ENCODE data around the gene PTCD2.
"Not testable (repeated sequence)": the region's sequence is repeated elsewhere in the genome, so short reads cannot be mapped to it uniquely, and the experiment has no call there.

The PTCD2 gene

DNA sequence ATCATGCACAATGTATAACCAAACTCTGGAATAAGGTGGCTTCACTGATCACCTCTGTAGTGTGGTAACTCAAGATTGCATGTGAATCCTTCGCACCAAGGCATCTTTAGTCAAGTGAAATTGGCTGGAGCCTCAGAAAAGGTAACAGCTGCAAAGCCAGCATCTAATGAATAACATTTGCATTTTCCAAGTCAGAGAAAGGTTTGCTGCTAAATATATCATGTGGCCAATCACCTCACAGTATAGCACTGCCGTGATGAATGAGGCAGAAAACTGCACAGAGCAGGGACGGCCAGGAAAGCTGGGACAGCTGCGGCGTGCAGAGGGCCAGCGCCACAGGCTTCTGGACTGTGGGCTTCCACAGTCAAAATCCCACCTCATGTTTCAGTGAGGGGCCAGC is 18.6 kb upstream of the PTCD2 start:
- no peak overlapping the region for H3K27ac ChIP-seq
- no peak overlapping the region for H3K9ac ChIP-seq
- peaks cover 0 to 20% (median 8%) of the 10 kb centered on the region in 11 experiments; a peak in 11 of 22 replicates for H3K9me3 ChIP-seq (replicated peaks in 1 of 11)
- H3K4me3 ChIP-seq = no peak overlapping the region
- H3K27me3 ChIP-seq = no peaks in the 10 kb centered on the region
- peaks cover 0 to 24% (median 0%) of the 10 kb centered on the region in 11 experiments; a peak in 6 of 22 replicates for H4K20me1 ChIP-seq
- TF ChIP-seq Cebpa-rat (IDR thresholded peaks at IDR 0.05) = no peak
- peaks cover 10 to 42% (median 21%) of the 10 kb centered on the region in 10 experiments; a peak in 18 of 20 replicates for H3K4me1 ChIP-seq
- peaks cover 28 to 83% (median 58%) of the 10 kb centered on the region in 11 experiments for H3K36me3 ChIP-seq
- peak overlapping the region in 1 of 11 experiments; percentile 10; a peak in 1 of 22 replicates for H3K4me2 ChIP-seq

GRCh38 chr5:72302171-72302570 is 18.0 kb upstream of the PTCD2 start:
- no peak overlapping the region for H3K4me2 ChIP-seq
- H4K20me1 ChIP-seq = peaks cover 0 to 24% (median 0%) of the 10 kb centered on the region in 11 experiments; a peak in 6 of 22 replicates
- no peak overlapping the region for H3K27ac ChIP-seq
- H3K27me3 ChIP-seq = no peaks in the 10 kb centered on the region
- H3K36me3 ChIP-seq = peaks cover 22 to 77% (median 52%) of the 10 kb centered on the region in 11 experiments
- no peak overlapping the region for H3K9ac ChIP-seq
- H3K9me3 ChIP-seq (replicated peaks in 1 of 11) = peaks cover 0 to 20% (median 8%) of the 10 kb centered on the region in 11 experiments; a peak in 11 of 22 replicates
- no peak for TF ChIP-seq Cebpa-rat (IDR thresholded peaks at IDR 0.05)
- H3K4me3 ChIP-seq = no peak overlapping the region
- H3K4me1 ChIP-seq = peaks cover 12 to 42% (median 23%) of the 10 kb centered on the region in 10 experiments

DNA sequence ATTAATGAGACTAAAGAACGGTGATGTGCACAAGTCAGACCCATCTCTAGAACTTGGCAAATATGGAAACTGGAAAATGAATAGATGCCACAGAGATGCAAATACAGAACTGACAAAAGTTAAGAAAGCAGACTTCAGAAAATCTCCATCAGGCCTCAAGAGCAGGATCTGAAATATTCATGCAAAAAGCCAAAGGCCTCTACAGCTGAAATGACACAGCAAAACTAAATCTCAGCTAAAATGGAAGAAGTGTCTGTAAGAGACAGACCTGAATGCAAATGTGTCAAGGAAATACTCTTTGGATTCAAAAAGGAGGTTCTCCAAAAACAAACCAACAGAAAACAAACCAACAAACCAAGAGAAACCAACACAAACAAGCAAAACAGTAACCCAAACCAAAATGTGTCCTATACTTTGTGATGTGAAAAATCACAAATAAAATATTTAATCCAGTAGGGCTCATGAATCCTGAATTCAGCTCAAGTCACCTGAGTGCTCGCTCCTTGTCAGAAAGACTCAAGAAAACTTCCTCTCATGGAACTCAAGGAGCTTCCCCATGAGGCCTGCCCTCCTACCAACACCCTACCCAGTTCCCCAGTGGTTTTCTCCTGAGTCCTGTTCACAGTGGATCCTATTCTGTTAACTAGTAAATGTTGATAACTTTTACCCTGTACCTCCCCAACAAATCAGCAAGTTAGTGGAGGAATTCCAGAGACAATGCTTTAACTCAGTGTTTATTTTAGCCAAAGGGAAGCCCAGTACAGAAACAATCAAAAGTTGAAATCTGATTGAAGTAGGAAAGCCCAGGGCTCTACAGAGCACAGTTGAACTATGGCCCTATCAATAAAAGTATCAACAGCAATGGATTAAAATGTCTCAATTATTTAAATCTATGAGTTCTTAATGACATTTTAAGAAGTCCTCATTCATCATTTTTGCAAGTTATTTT is 14.7 kb upstream of the PTCD2 start:
- H3K4me1 ChIP-seq = peaks cover 22 to 43% (median 28%) of the 10 kb centered on the region in 10 experiments
- peaks cover 0 to 14% (median 0%) of the 10 kb centered on the region in 11 experiments; a peak in 6 of 22 replicates for H4K20me1 ChIP-seq
- H3K9ac ChIP-seq = no peak overlapping the region
- H3K27ac ChIP-seq = peak overlapping the region in 2 of 11 experiments; percentile 2 to 12; a peak in 2 of 22 replicates
- peaks cover 31 to 61% (median 46%) of the 10 kb centered on the region in 11 experiments for H3K36me3 ChIP-seq
- no peak overlapping the region for H3K4me3 ChIP-seq
- H3K27me3 ChIP-seq = no peaks in the 10 kb centered on the region
- no peak for TF ChIP-seq Cebpa-rat (IDR thresholded peaks at IDR 0.05)
- peaks cover 0 to 2% (median 0%) of the 10 kb centered on the region in 11 experiments; a peak in 1 of 22 replicates for H3K9me3 ChIP-seq (replicated peaks in 1 of 11)
- peak overlapping the region in 4 of 11 experiments; percentile 1 to 25 (median 11); a peak in 5 of 22 replicates for H3K4me2 ChIP-seq

DNA sequence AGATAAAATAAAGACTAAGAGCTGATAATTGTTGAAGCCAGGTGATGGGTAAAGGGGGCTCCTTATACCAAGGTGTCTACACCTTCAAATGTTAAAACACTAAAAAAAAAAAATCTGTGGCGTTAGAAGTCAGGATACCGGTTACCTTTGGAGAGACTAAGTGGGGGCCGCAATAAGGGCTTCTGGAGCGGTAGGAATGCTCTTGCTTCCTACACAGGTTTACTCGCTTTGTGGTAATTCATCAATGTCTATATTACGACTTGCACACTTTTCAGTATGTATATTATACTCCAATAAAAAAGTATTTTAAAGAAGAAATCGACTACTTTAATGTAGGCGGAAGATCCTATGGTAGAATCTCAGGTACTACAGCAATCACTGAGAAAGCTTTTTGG is 12.6 kb upstream of the PTCD2 start:
- Histone ChIP-seq H3K9me3 (replicated peaks in 1 of 11) (no peaks in the 10 kb centered on the region; a peak in 1 of 22 replicates), H3K4me2 (peak overlapping the region; percentile 73 to 92 (median 90)), H3K27ac (peak overlapping the region; percentile 88 to 96 (median 93)), H3K9ac (peak overlapping the region; percentile 88 to 96 (median 93)), H3K4me1 (peaks cover 15 to 34% (median 24%) of the 10 kb centered on the region in 10 experiments), H3K27me3 (no peaks in the 10 kb centered on the region), H3K36me3 (peaks cover 37 to 61% (median 52%) of the 10 kb centered on the region in 11 experiments), H4K20me1 (peaks cover 0 to 7% (median 0%) of the 10 kb centered on the region in 11 experiments; a peak in 1 of 22 replicates), H3K4me3 (peak overlapping the region; percentile 67 to 86 (median 74))
- no peak for TF ChIP-seq Cebpa-rat (IDR thresholded peaks at IDR 0.05)

GRCh38 chr5:72307968-72308852 is 12.0 kb upstream of the PTCD2 start:
- Histone ChIP-seq H3K9ac (peak overlapping the region; percentile 88 to 96 (median 93)), H3K27me3 (no peaks in the 10 kb centered on the region), H3K27ac (peak overlapping the region; percentile 88 to 96 (median 93)), H3K36me3 (peaks cover 40 to 61% (median 52%) of the 10 kb centered on the region in 11 experiments), H3K4me1 (peaks cover 15 to 34% (median 24%) of the 10 kb centered on the region in 10 experiments), H3K4me2 (peak overlapping the region; percentile 73 to 92 (median 90)), H3K4me3 (peak overlapping the region; percentile 67 to 86 (median 74)), H3K9me3 (replicated peaks in 1 of 11) (no peaks in the 10 kb centered on the region; a peak in 1 of 22 replicates), H4K20me1 (peaks cover 0 to 7% (median 0%) of the 10 kb centered on the region in 11 experiments; a peak in 3 of 22 replicates)
- TF ChIP-seq Cebpa-rat (IDR thresholded peaks at IDR 0.05) = no peak

DNA sequence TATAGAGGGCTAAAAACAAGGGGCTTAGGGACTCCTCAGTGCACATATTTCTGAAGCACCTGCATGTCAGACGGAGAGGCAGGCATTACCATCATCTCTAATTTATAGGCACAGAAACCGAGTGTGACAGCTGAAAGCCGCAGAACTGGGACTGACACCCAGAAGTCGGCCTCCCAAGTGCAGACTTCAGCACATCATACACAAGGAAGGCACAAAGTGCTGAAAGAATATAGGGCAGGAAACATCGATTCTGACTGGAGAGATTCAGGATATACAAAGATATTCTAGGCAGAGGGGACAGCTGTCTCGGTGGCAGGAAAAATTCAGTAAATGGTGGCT is 11.4 kb upstream of the PTCD2 start:
- TF ChIP-seq Cebpa-rat (IDR thresholded peaks at IDR 0.05) = no peak
- no peaks in the 10 kb centered on the region for H3K9me3 ChIP-seq (replicated peaks in 1 of 11)
- peak overlapping the region in 8 of 11 experiments; percentile 8 to 49 (median 30); a peak in 14 of 22 replicates for H3K4me2 ChIP-seq
- no peak overlapping the region for H3K4me3 ChIP-seq
- H3K9ac ChIP-seq = peak overlapping the region; percentile 24 to 96 (median 88); a peak in 20 of 22 replicates
- H3K4me1 ChIP-seq = peaks cover 15 to 34% (median 24%) of the 10 kb centered on the region in 10 experiments
- H3K36me3 ChIP-seq = peaks cover 46 to 61% (median 51%) of the 10 kb centered on the region in 11 experiments
- no peaks in the 10 kb centered on the region for H3K27me3 ChIP-seq
- H3K27ac ChIP-seq = peak overlapping the region in 9 of 11 experiments; percentile 39 to 96 (median 91); a peak in 16 of 22 replicates
- H4K20me1 ChIP-seq = peaks cover 0 to 9% (median 0%) of the 10 kb centered on the region in 11 experiments; a peak in 6 of 22 replicates

GRCh38 chr5:72313141-72313540 is 7.0 kb upstream of the PTCD2 start:
- Histone ChIP-seq H4K20me1 (peaks cover 0 to 29% (median 15%) of the 10 kb centered on the region in 11 experiments; a peak in 13 of 22 replicates), H3K27me3 (no peaks in the 10 kb centered on the region), H3K27ac (no peak overlapping the region), H3K4me2 (no peak overlapping the region), H3K9me3 (replicated peaks in 1 of 11) (no peaks in the 10 kb centered on the region), H3K4me1 (peaks cover 0 to 10% (median 5%) of the 10 kb centered on the region in 10 experiments; a peak in 5 of 20 replicates), H3K4me3 (no peak overlapping the region), H3K9ac (no peak overlapping the region; a peak in 1 of 22 replicates), H3K36me3 (peaks cover 56 to 93% (median 77%) of the 10 kb centered on the region in 11 experiments)
- TF ChIP-seq Cebpa-rat (IDR thresholded peaks at IDR 0.05) = no peak

DNA sequence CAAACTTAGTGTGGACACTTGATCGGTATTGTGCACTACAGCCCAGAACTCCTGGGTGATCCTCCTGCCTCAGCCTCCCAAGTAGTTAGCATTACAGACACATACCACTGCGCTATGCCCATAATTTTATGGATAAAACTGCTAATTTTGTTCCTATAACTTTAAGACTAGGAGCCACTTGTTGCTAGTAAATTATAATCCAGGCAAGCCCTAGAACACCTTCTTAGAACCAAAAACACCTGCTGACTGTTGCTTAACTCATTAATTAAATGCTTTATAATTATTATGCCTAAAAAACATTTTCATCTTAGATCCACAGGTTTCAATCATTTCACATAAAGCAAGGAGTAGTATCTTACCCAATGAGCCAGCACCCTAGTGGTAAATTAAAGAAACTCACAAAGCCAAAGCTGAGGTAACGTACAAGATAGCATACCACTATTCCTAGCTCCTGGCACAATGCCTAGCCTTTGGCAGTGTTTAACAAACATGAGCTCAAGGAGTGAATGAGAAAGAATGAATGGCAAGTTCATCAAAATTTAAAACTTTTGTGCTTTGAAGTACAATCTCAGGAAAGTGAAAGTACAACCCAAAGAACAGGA is 5.5 kb upstream of the PTCD2 start:
- H4K20me1 ChIP-seq = peaks cover 0 to 29% (median 15%) of the 10 kb centered on the region in 11 experiments; a peak in 13 of 22 replicates
- H3K27ac ChIP-seq = no peak overlapping the region
- peaks cover 9 to 13% (median 12%) of the 10 kb centered on the region in 10 experiments for H3K4me1 ChIP-seq
- H3K4me2 ChIP-seq = no peak overlapping the region
- no peaks in the 10 kb centered on the region for H3K9me3 ChIP-seq (replicated peaks in 1 of 11)
- TF ChIP-seq Cebpa-rat (IDR thresholded peaks at IDR 0.05) = no peak
- H3K9ac ChIP-seq = no peak overlapping the region; a peak in 1 of 22 replicates
- H3K4me3 ChIP-seq = no peak overlapping the region
- peaks cover 51 to 90% (median 72%) of the 10 kb centered on the region in 11 experiments for H3K36me3 ChIP-seq
- no peaks in the 10 kb centered on the region for H3K27me3 ChIP-seq

DNA sequence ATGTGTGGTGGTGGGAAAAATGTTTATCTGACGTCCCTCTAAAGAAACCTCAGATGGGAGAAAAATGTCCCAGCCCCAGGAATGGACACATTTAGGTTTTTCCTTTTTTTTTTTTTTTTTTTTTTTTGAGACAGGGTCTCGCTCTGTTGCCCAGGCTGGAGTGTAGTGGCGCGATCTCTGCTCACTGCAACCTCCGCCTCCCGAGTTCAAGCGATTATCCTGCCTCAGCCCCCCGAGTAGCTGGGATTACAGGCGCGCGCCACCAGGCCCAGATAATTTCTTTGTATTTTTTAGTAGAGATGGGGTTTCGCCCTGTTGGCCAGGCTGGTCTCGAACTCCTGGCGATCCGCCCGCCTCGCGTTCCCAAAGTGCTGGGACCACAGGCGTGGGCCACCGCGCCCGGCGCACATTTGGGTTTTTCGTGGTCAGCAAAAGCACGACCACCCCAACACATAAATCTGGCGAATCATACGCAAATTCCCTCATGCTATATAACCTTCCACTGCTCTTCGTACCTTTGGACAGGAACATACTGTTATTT is 668 bp upstream of the PTCD2 start:
- Histone ChIP-seq H4K20me1 (peaks cover 0 to 20% (median 5%) of the 10 kb centered on the region in 11 experiments; a peak in 12 of 22 replicates), H3K27ac (peak overlapping the region; percentile 47 to 94 (median 85); a peak in 21 of 22 replicates), H3K9ac (peak overlapping the region; percentile 69 to 93 (median 89)), H3K36me3 (peaks cover 22 to 64% (median 43%) of the 10 kb centered on the region in 11 experiments; a peak in 21 of 22 replicates), H3K4me1 (peaks cover 20 to 24% (median 23%) of the 10 kb centered on the region in 10 experiments), H3K4me3 (peak overlapping the region; percentile 79 to 99 (median 90)), H3K4me2 (peak overlapping the region; percentile 65 to 89 (median 73))
- not testable (repeated sequence) for H3K27me3 ChIP-seq; H3K9me3 ChIP-seq (replicated peaks in 1 of 11)
